ENCODE data around the gene MEF2B.

MEF2B gene

GRCh38 chr19:19217099-19217498 is 47.0 kb upstream of the MEF2B start:
- H3K27ac ChIP-seq (ENCODE audit: extremely low read depth, low read depth, low read length): no peak overlapping the region
- no peaks in the 10 kb centered on the region for H3K4me1 ChIP-seq (ENCODE audit: control insufficient read depth, insufficient read depth, low read length)
- TF ChIP-seq, protein P1, sequence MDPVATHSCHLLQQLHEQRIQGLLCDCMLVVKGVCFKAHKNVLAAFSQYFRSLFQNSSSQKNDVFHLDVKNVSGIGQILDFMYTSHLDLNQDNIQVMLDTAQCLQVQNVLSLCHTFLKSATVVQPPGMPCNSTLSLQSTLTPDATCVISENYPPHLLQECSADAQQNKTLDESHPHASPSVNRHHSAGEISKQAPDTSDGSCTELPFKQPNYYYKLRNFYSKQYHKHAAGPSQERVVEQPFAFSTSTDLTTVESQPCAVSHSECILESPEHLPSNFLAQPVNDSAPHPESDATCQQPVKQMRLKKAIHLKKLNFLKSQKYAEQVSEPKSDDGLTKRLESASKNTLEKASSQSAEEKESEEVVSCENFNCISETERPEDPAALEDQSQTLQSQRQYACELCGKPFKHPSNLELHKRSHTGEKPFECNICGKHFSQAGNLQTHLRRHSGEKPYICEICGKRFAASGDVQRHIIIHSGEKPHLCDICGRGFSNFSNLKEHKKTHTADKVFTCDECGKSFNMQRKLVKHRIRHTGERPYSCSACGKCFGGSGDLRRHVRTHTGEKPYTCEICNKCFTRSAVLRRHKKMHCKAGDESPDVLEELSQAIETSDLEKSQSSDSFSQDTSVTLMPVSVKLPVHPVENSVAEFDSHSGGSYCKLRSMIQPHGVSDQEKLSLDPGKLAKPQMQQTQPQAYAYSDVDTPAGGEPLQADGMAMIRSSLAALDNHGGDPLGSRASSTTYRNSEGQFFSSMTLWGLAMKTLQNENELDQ (tag by site-specific recombination; IDR thresholded peaks at IDR 0.05; ENCODE audit: low read depth): no peak
- peak; percentile 81; the same call in 1 of the 2 replicates for TF ChIP-seq ZNF23 (tag by site-specific recombination; IDR thresholded peaks at IDR 0.05; ENCODE audit: borderline replicate concordance)
- TF ChIP-seq SETDB1 (IDR thresholded peaks at IDR 0.05; ENCODE audit: insufficient read length, low read length): peak; percentile 40
- peak; percentile 63 for TF ChIP-seq ZBTB17 (tag by site-specific recombination; IDR thresholded peaks at IDR 0.05)
- TF ChIP-seq ZNF311 (tag by site-specific recombination; IDR thresholded peaks at IDR 0.05; ENCODE audit: borderline replicate concordance): no peak
- TF ChIP-seq GLI4 (tag by site-specific recombination; IDR thresholded peaks at IDR 0.05): no peak
- no peak for TF ChIP-seq BCL11B (tag by site-specific recombination; IDR thresholded peaks at IDR 0.05; ENCODE audit: low read depth)
- no peak overlapping the region for H3K4me3 ChIP-seq (ENCODE audit: low read depth, low read length)
- H3K9me3 ChIP-seq (ENCODE audit: control insufficient read depth, insufficient read depth, low read depth, low read length): no peaks in the 10 kb centered on the region
- no peaks in the 10 kb centered on the region for H3K36me3 ChIP-seq (ENCODE audit: control insufficient read depth in 2 of 2, insufficient read depth in 1 of 2, low read length in 2 of 2)
- POLR2A ChIA-PET: no interaction called here
- CTCF ChIA-PET: interaction anchor here (1.0 to 2.2 kb wide), 3 partner anchors 8 to 42 kb away, joined by 4 to 6 read pairs (median 6); no protein-coding TSS in a partner anchor

DNA sequence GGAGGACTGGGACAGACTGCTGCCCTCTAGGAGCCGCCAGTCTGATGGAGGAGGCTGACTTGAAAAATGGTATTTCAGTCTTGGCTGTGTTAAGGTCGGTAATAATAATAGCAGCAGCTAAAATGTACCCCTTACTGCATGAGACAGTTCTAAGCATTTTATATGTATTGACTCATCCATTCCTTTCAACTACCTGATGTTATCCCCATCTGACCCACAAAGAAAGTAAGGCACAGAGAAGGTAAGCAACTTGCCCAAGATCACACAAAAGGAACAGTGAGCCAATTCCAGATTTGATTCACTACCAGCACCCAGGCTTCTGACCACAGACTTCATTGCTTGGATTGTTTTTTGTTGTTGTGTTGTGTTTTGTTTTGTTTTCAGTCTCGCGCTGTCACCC is 45.7 kb upstream of the MEF2B start:
- Histone ChIP-seq H3K36me3 (ENCODE audit: control insufficient read depth in 2 of 2, insufficient read depth in 1 of 2, low read length in 2 of 2) (no peaks in the 10 kb centered on the region), H3K4me3 (ENCODE audit: low read depth, low read length) (no peak overlapping the region), H3K27ac (ENCODE audit: extremely low read depth, low read depth, low read length) (no peak overlapping the region), H3K4me1 (ENCODE audit: control insufficient read depth, insufficient read depth, low read length) (no peaks in the 10 kb centered on the region), H3K9me3 (ENCODE audit: control insufficient read depth, insufficient read depth, low read depth, low read length) (no peaks in the 10 kb centered on the region)
- CTCF ChIA-PET: interaction anchor here (1.0 to 2.2 kb wide), 2 partner anchors 9 to 41 kb away, joined by 4 to 6 read pairs; no protein-coding TSS in a partner anchor
- POLR2A ChIA-PET: no interaction called here
- TF ChIP-seq, protein P2, sequence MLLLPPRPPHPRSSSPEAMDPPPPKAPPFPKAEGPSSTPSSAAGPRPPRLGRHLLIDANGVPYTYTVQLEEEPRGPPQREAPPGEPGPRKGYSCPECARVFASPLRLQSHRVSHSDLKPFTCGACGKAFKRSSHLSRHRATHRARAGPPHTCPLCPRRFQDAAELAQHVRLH (tag by site-specific recombination; IDR thresholded peaks at IDR 0.05): no peak
- TF ChIP-seq TSHZ1 (tag by site-specific recombination; IDR thresholded peaks at IDR 0.05; ENCODE audit: borderline replicate concordance) (no peak), ZNF658 (tag by site-specific recombination; IDR thresholded peaks at IDR 0.05) (no peak), ZNF785 (tag by site-specific recombination; IDR thresholded peaks at IDR 0.05) (no peak), ZNF776 (tag by site-specific recombination; IDR thresholded peaks at IDR 0.05; ENCODE audit: borderline replicate concordance) (no peak), ZNF184 (tag by site-specific recombination; IDR thresholded peaks at IDR 0.05) (no peak), ZNF214 (tag by site-specific recombination; IDR thresholded peaks at IDR 0.05; ENCODE audit: borderline replicate concordance) (no peak), ZNF600 (tag by site-specific recombination; IDR thresholded peaks at IDR 0.05) (no peak), ZNF830 (tag by site-specific recombination; IDR thresholded peaks at IDR 0.05; ENCODE audit: low read depth) (no peak), PATZ1 (tag by site-specific recombination; IDR thresholded peaks at IDR 0.05) (no peak), ZNF571 (tag by site-specific recombination; IDR thresholded peaks at IDR 0.05) (no peak), ZNF549 (tag by site-specific recombination; IDR thresholded peaks at IDR 0.05) (no peak)
- TF ChIP-seq, protein P3, sequence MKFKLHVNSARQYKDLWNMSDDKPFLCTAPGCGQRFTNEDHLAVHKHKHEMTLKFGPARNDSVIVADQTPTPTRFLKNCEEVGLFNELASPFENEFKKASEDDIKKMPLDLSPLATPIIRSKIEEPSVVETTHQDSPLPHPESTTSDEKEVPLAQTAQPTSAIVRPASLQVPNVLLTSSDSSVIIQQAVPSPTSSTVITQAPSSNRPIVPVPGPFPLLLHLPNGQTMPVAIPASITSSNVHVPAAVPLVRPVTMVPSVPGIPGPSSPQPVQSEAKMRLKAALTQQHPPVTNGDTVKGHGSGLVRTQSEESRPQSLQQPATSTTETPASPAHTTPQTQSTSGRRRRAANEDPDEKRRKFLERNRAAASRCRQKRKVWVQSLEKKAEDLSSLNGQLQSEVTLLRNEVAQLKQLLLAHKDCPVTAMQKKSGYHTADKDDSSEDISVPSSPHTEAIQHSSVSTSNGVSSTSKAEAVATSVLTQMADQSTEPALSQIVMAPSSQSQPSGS (tag by site-specific recombination; IDR thresholded peaks at IDR 0.05; ENCODE audit: low read depth): no peak
- TF ChIP-seq, protein P4, sequence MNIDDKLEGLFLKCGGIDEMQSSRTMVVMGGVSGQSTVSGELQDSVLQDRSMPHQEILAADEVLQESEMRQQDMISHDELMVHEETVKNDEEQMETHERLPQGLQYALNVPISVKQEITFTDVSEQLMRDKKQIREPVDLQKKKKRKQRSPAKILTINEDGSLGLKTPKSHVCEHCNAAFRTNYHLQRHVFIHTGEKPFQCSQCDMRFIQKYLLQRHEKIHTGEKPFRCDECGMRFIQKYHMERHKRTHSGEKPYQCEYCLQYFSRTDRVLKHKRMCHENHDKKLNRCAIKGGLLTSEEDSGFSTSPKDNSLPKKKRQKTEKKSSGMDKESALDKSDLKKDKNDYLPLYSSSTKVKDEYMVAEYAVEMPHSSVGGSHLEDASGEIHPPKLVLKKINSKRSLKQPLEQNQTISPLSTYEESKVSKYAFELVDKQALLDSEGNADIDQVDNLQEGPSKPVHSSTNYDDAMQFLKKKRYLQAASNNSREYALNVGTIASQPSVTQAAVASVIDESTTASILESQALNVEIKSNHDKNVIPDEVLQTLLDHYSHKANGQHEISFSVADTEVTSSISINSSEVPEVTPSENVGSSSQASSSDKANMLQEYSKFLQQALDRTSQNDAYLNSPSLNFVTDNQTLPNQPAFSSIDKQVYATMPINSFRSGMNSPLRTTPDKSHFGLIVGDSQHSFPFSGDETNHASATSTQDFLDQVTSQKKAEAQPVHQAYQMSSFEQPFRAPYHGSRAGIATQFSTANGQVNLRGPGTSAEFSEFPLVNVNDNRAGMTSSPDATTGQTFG (tag by site-specific recombination; IDR thresholded peaks at IDR 0.05; ENCODE audit: borderline replicate concordance): no peak

Data from HEK293 (cell line).